ENCODE data around the gene MMP3.

Gene MMP3

GRCh38 chr11:102849311-102849710 lies 5.9 kb upstream of the MMP3 start:
- TF ChIP-seq TCF4 (CRISPR knock-in tag; IDR thresholded peaks at IDR 0.05; ENCODE audit: borderline replicate concordance) (no peak), ZNF565 (CRISPR knock-in tag; conservative IDR thresholded peaks at IDR 0.05; ENCODE audit: low read depth) (no peak), OSR1 (CRISPR knock-in tag; IDR thresholded peaks at IDR 0.05) (no peak), TSHZ2 (CRISPR knock-in tag; IDR thresholded peaks at IDR 0.05) (no peak), TOX (CRISPR knock-in tag; IDR thresholded peaks at IDR 0.05; ENCODE audit: borderline replicate concordance) (no peak)
- ATAC-seq, result peak; percentile 35; the same call in 2 of the 3 replicates

DNA sequence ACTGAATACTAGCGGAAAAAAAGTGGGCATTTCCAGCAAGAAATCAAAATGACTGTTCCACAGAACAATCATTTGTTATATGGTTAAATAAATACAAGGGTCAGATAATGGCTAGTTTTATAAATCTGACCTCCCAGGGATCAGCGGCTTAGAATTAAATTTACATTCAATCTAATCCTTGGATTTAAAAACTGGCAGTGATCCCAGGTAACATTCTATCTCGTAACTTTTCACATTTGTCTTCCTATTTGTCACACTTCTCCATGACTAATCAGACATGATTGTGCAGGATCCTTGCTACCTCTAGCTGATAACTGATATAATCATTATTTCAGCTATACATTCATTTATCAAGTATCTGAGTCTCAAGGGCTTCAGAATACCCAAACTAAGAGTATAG lies 2.9 kb upstream of the MMP3 start:
- no peak for ATAC-seq
- TF ChIP-seq ZNF565 (CRISPR knock-in tag; conservative IDR thresholded peaks at IDR 0.05; ENCODE audit: low read depth), result no peak
- no peak for TF ChIP-seq ZNF70 (CRISPR knock-in tag; IDR thresholded peaks at IDR 0.05)
- no peak for TF ChIP-seq TCF4 (CRISPR knock-in tag; IDR thresholded peaks at IDR 0.05; ENCODE audit: borderline replicate concordance)
- no peak for TF ChIP-seq ESRRG (CRISPR knock-in tag; IDR thresholded peaks at IDR 0.05)
- TF ChIP-seq TSHZ2 (CRISPR knock-in tag; IDR thresholded peaks at IDR 0.05), result no peak
- no peak for TF ChIP-seq SNAI2 (CRISPR knock-in tag; IDR thresholded peaks at IDR 0.05)
- TF ChIP-seq, protein P1, sequence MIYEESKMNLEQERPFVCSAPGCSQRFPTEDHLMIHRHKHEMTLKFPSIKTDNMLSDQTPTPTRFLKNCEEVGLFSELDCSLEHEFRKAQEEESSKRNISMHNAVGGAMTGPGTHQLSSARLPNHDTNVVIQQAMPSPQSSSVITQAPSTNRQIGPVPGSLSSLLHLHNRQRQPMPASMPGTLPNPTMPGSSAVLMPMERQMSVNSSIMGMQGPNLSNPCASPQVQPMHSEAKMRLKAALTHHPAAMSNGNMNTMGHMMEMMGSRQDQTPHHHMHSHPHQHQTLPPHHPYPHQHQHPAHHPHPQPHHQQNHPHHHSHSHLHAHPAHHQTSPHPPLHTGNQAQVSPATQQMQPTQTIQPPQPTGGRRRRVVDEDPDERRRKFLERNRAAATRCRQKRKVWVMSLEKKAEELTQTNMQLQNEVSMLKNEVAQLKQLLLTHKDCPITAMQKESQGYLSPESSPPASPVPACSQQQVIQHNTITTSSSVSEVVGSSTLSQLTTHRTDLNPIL (CRISPR knock-in tag; IDR thresholded peaks at IDR 0.05; ENCODE audit: low read depth), result no peak
- no peak for TF ChIP-seq ARNTL (CRISPR knock-in tag; IDR thresholded peaks at IDR 0.05; ENCODE audit: borderline replicate concordance, low read depth)
- no peak for TF ChIP-seq ZC3H10 (CRISPR knock-in tag; IDR thresholded peaks at IDR 0.05)
- TF ChIP-seq POU6F1 (CRISPR knock-in tag; IDR thresholded peaks at IDR 0.05; ENCODE audit: borderline replicate concordance, low read depth), result no peak
- no peak for TF ChIP-seq ZNF8 (CRISPR knock-in tag; IDR thresholded peaks at IDR 0.05)
- no peak for TF ChIP-seq TOX (CRISPR knock-in tag; IDR thresholded peaks at IDR 0.05; ENCODE audit: borderline replicate concordance)
- no peak for TF ChIP-seq PPARA (CRISPR knock-in tag; IDR thresholded peaks at IDR 0.05; ENCODE audit: borderline replicate concordance)
- TF ChIP-seq BACH2 (CRISPR knock-in tag; IDR thresholded peaks at IDR 0.05; ENCODE audit: borderline replicate concordance), result no peak

GRCh38 chr11:102842930-102843329 lies 479 bp downstream of the MMP3 start:
- ATAC-seq, result peak; percentile 38
- TF ChIP-seq, protein P2, sequence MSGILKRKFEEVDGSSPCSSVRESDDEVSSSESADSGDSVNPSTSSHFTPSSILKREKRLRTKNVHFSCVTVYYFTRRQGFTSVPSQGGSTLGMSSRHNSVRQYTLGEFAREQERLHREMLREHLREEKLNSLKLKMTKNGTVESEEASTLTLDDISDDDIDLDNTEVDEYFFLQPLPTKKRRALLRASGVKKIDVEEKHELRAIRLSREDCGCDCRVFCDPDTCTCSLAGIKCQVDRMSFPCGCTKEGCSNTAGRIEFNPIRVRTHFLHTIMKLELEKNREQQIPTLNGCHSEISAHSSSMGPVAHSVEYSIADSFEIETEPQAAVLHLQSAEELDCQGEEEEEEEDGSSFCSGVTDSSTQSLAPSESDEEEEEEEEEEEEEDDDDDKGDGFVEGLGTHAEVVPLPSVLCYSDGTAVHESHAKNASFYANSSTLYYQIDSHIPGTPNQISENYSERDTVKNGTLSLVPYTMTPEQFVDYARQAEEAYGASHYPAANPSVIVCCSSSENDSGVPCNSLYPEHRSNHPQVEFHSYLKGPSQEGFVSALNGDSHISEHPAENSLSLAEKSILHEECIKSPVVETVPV (CRISPR knock-in tag; IDR thresholded peaks at IDR 0.05), result no peak
- TF ChIP-seq GLIS3 (CRISPR knock-in tag; IDR thresholded peaks at IDR 0.05) (no peak), ZFP30 (CRISPR knock-in tag; IDR thresholded peaks at IDR 0.05) (no peak), ZFP3 (CRISPR knock-in tag; IDR thresholded peaks at IDR 0.05) (no peak), ZNF70 (CRISPR knock-in tag; IDR thresholded peaks at IDR 0.05) (no peak), POU6F1 (CRISPR knock-in tag; IDR thresholded peaks at IDR 0.05; ENCODE audit: borderline replicate concordance, low read depth) (no peak)

Data from SK-N-SH treated with all-trans-retinoic acid at 6 μM for 48 hours (cell line).